H1 (cell line): Measurements from ENCODE around the gene SNX30.

Source experiments
- CREB1 ChIP-seq: IDR thresholded peaks from 2 replicates; pipeline ENCODE4 v1.6.1; 2012; ENCODE audit warnings: inconsistent platforms
- HDAC6 ChIP-seq: IDR thresholded peaks from one replicate; pipeline ENCODE4 v1.7.1; 2012; ENCODE audit warnings: low read depth, mild to moderate bottlenecking, inconsistent platforms, low read length, moderate library complexity
- POLR2AphosphoS5 ChIP-seq: IDR thresholded peaks from 2 replicates; pipeline ENCODE4 v1.6.1; 2011; ENCODE audit warnings: low read depth, low read length
- RBBP5 ChIP-seq: IDR thresholded peaks from 2 replicates; pipeline ENCODE4 v1.7.1; 2012; ENCODE audit warnings: low read depth, mild to moderate bottlenecking, inconsistent platforms, low read length, moderate library complexity, borderline replicate concordance
- RFX5 ChIP-seq: IDR thresholded peaks from 2 replicates; pipeline ENCODE4 v1.6.1; 2011; ENCODE audit warnings: low read depth, low read length, improper control_type of control experiment, borderline replicate concordance
- RXRA ChIP-seq: IDR thresholded peaks from 2 replicates; pipeline ENCODE4 v1.6.1; 2011; ENCODE audit warnings: low read depth, mild to moderate bottlenecking, low read length, moderate library complexity; ENCODE audit not compliant: insufficient read depth
- SP1 ChIP-seq: IDR thresholded peaks from 2 replicates; pipeline ENCODE4 v1.6.1; 2011; ENCODE audit warnings: low read depth, low read length
- TF ChIP-seq, protein P1 (sequence below), 3 experiments: IDR thresholded peaks; 1 replicate in 2 of 3; 2 replicates in 1 of 3; pipeline versions ENCODE4 v1.5.1 to v1.6.1; 2011; ENCODE audit warnings: low read length in 3 of 3, mild to moderate bottlenecking in 3 of 3, inconsistent platforms in 2 of 3, low read depth in 1 of 3, moderate library complexity in 1 of 3; ENCODE audit not compliant: insufficient read depth in 1 of 3; ENCODE audit errors: control extremely low read depth in 1 of 3

- TF ChIP-seq RBBP5 (no peak), RFX5 (no peak), RXRA (no peak), SP1 (no peak), POLR2AphosphoS5 (no peak), HDAC6 (no peak), CREB1 (no peak)
- TF ChIP-seq, protein P1, sequence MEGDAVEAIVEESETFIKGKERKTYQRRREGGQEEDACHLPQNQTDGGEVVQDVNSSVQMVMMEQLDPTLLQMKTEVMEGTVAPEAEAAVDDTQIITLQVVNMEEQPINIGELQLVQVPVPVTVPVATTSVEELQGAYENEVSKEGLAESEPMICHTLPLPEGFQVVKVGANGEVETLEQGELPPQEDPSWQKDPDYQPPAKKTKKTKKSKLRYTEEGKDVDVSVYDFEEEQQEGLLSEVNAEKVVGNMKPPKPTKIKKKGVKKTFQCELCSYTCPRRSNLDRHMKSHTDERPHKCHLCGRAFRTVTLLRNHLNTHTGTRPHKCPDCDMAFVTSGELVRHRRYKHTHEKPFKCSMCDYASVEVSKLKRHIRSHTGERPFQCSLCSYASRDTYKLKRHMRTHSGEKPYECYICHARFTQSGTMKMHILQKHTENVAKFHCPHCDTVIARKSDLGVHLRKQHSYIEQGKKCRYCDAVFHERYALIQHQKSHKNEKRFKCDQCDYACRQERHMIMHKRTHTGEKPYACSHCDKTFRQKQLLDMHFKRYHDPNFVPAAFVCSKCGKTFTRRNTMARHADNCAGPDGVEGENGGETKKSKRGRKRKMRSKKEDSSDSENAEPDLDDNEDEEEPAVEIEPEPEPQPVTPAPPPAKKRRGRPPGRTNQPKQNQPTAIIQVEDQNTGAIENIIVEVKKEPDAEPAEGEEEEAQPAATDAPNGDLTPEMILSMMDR (IDR thresholded peaks at IDR 0.05; ENCODE audit: control extremely low read depth in 1 of 3, insufficient read depth in 1 of 3, low read depth in 1 of 3, low read length in 3 of 3): peak in 1 of 3 experiments; percentile 4; a peak in 1 of 4 replicates
These were observed 106.3 kb downstream of the SNX30 start for GRCh38 chr9:112856843-112857242.
